ENCODE results near the gene SYNGR2. TPM values are rescaled to one million over a fixed set of nuclear protein-coding genes. Genes with fewer than 3 reads are reported as not detected.

Gene SYNGR2
- total RNA-seq, 1 donor from 2014 or later = 636 TPM

GRCh38 chr17:78143214-78144146, 24.9 kb upstream of the SYNGR2 start:
- Mint-ChIP-seq H3K27ac (peak overlapping the region; percentile 83), H3K4me1 (peaks cover 90% of the 10 kb centered on the region), H3K9me3 (no peaks in the 10 kb centered on the region), H3K36me3 (ENCODE audit: low read depth) (peaks cover 18% of the 10 kb centered on the region), H3K4me3 (no peak overlapping the region), H3K27me3 (no peaks in the 10 kb centered on the region)
- ChIA-PET POLR2A (interaction anchor here (0.7 to 48.2 kb wide), 4 partner anchors 2 to 1654 kb away, joined by 4 to 2404 read pairs (median 1040); partner anchors contain the start of genes AFMID, C17orf99, SYNGR2 and TK1), CTCF (interaction anchor here (1.0 to 2.3 kb wide), 3 partner anchors 14 to 33 kb away, joined by 3 to 10 read pairs (median 3); partner anchors contain the start of gene TMC6)
- ATAC-seq (ENCODE audit: low read depth) = no peak
- no peak for TF ChIP-seq CTCF (IDR thresholded peaks at IDR 0.05)
- DNase-seq = no peak
- intact Hi-C loops (cut with micrococcal nuclease) = loop anchor here (10.0 kb wide), 1 partner anchor 631 kb away; no protein-coding TSS in a partner anchor

- no peak for ATAC-seq (ENCODE audit: low read depth)
- CTCF ChIA-PET = interaction anchor here (0.8 to 1.0 kb wide), 3 partner anchors 9 to 16 kb away, joined by 3 read pairs; partner anchors contain the start of gene TMC6
- POLR2A ChIA-PET = interaction anchor here (28.6 to 48.2 kb wide), 3 partner anchors 3 to 29 kb away, joined by 1040 to 2404 read pairs (median 1040); partner anchors contain the start of genes AFMID, C17orf99, SYNGR2 and TK1
- Mint-ChIP-seq H3K27ac (peak overlapping the region; percentile 83), H3K9me3 (no peaks in the 10 kb centered on the region), H3K4me3 (no peak overlapping the region), H3K4me1 (peaks cover 88% of the 10 kb centered on the region), H3K27me3 (no peaks in the 10 kb centered on the region), H3K36me3 (ENCODE audit: low read depth) (peaks cover 17% of the 10 kb centered on the region)
- DNase-seq = no peak
- TF ChIP-seq CTCF (IDR thresholded peaks at IDR 0.05) = no peak
- intact Hi-C loops (cut with micrococcal nuclease) = loop anchor here (10.0 kb wide), 1 partner anchor 631 kb away; no protein-coding TSS in a partner anchor
These were observed 24.1 kb upstream of the SYNGR2 start for GRCh38 chr17:78144147-78144719.

GRCh38 chr17:78144736-78145641, 23.4 kb upstream of the SYNGR2 start:
- CTCF ChIA-PET = interaction anchor here (0.8 to 1.0 kb wide), 2 partner anchors 8 to 17 kb away, joined by 3 read pairs; partner anchors contain the start of gene TMC6
- DNase-seq (no peak), ATAC-seq (ENCODE audit: low read depth) (no peak)
- H3K36me3 Mint-ChIP-seq (ENCODE audit: low read depth) = peaks cover 16% of the 10 kb centered on the region
- no peak overlapping the region for H3K4me3 Mint-ChIP-seq
- intact Hi-C loops (cut with micrococcal nuclease) = loop anchor here (10.0 kb wide), 1 partner anchor 630 kb away; no protein-coding TSS in a partner anchor
- no peaks in the 10 kb centered on the region for H3K27me3 Mint-ChIP-seq
- H3K9me3 Mint-ChIP-seq = no peaks in the 10 kb centered on the region
- no peak for TF ChIP-seq CTCF (IDR thresholded peaks at IDR 0.05)
- H3K27ac Mint-ChIP-seq = peak overlapping the region; percentile 83
- POLR2A ChIA-PET = interaction anchor here (28.6 to 48.2 kb wide), 3 partner anchors 3 to 29 kb away, joined by 1040 to 2404 read pairs (median 1040); partner anchors contain the start of genes AFMID, C17orf99, SYNGR2 and TK1
- peaks cover 86% of the 10 kb centered on the region for H3K4me1 Mint-ChIP-seq

- no peak overlapping the region for H3K4me3 Mint-ChIP-seq
- H3K36me3 Mint-ChIP-seq (ENCODE audit: low read depth) = peaks cover 10% of the 10 kb centered on the region
- CTCF ChIA-PET = interaction anchor here (0.8 to 2.6 kb wide), 2 partner anchors 9 to 30 kb away, joined by 4 to 13 read pairs; no protein-coding TSS in a partner anchor
- no peak for TF ChIP-seq CTCF (IDR thresholded peaks at IDR 0.05)
- DNase-seq (no peak), ATAC-seq (ENCODE audit: low read depth) (no peak)
- no peaks in the 10 kb centered on the region for H3K9me3 Mint-ChIP-seq
- intact Hi-C loops (cut with micrococcal nuclease) = loop anchor here (10.0 kb wide), 1 partner anchor 628 kb away; no protein-coding TSS in a partner anchor
- peaks cover 87% of the 10 kb centered on the region for H3K4me1 Mint-ChIP-seq
- POLR2A ChIA-PET = interaction anchor here (30.5 to 48.2 kb wide), 2 partner anchors 15 to 27 kb away, joined by 1040 to 2404 read pairs; partner anchors contain the start of genes AFMID, SYNGR2, TK1 and TMC6
- no peaks in the 10 kb centered on the region for H3K27me3 Mint-ChIP-seq
- H3K27ac Mint-ChIP-seq = peak overlapping the region; percentile 94
These were observed 21.9 kb upstream of the SYNGR2 start for GRCh38 chr17:78146471-78146869.

Measured in activated B cell treated with CpG ODN at 0.5 μM for 24 hours (primary cell).